ENCODE measurements around the gene PRPF39. TPM values are rescaled to one million over a fixed set of nuclear protein-coding genes. Genes with fewer than 3 reads are reported as not detected.

PRPF39 gene
- total RNA-seq, 1 experiment from 2014 or later: 32.3 TPM

DNA sequence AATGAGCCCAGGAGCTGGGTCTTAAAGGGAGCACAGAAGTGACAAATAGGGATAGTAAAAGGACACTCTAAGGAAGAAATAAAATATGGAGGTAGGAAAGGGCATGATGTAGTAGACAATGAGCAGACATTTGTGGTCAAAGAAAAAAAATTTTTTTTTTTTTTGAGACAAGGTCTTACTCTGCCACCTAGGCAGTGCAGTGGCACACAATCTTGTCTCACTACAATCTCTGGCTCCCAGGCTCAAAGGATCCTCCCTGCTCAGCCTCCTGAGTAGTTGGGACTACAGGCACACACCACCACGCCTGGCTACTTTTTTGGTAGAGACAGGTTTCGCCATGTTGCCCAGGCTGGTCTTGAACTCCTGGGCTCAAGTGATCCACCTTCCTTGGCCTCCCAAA lies 41.8 kb downstream of the PRPF39 start:
- no peaks in the 10 kb centered on the region for H3K4me1 Mint-ChIP-seq
- no peak overlapping the region for H3K27ac Mint-ChIP-seq
- TF ChIP-seq, protein P1, sequence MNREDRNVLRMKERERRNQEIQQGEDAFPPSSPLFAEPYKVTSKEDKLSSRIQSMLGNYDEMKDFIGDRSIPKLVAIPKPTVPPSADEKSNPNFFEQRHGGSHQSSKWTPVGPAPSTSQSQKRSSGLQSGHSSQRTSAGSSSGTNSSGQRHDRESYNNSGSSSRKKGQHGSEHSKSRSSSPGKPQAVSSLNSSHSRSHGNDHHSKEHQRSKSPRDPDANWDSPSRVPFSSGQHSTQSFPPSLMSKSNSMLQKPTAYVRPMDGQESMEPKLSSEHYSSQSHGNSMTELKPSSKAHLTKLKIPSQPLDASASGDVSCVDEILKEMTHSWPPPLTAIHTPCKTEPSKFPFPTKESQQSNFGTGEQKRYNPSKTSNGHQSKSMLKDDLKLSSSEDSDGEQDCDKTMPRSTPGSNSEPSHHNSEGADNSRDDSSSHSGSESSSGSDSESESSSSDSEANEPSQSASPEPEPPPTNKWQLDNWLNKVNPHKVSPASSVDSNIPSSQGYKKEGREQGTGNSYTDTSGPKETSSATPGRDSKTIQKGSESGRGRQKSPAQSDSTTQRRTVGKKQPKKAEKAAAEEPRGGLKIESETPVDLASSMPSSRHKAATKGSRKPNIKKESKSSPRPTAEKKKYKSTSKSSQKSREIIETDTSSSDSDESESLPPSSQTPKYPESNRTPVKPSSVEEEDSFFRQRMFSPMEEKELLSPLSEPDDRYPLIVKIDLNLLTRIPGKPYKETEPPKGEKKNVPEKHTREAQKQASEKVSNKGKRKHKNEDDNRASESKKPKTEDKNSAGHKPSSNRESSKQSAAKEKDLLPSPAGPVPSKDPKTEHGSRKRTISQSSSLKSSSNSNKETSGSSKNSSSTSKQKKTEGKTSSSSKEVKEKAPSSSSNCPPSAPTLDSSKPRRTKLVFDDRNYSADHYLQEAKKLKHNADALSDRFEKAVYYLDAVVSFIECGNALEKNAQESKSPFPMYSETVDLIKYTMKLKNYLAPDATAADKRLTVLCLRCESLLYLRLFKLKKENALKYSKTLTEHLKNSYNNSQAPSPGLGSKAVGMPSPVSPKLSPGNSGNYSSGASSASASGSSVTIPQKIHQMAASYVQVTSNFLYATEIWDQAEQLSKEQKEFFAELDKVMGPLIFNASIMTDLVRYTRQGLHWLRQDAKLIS (CRISPR knock-in tag; IDR thresholded peaks at IDR 0.05; ENCODE audit: borderline replicate concordance): no peak
- TF ChIP-seq FOXP1 (CRISPR knock-in tag; IDR thresholded peaks at IDR 0.05; ENCODE audit: borderline replicate concordance) (no peak), SMAD3 (CRISPR knock-in tag; IDR thresholded peaks at IDR 0.05; ENCODE audit: borderline replicate concordance) (no peak), ETV6 (CRISPR knock-in tag; IDR thresholded peaks at IDR 0.05) (no peak), TEAD1 (CRISPR knock-in tag; IDR thresholded peaks at IDR 0.05) (no peak), JAZF1 (CRISPR knock-in tag; IDR thresholded peaks at IDR 0.05) (no peak), NR3C1 (CRISPR knock-in tag; conservative IDR thresholded peaks at IDR 0.05; ENCODE audit: low read depth) (no peak), ZNF263 (CRISPR knock-in tag; IDR thresholded peaks at IDR 0.05; ENCODE audit: low read depth) (no peak), IRF2 (CRISPR knock-in tag; IDR thresholded peaks at IDR 0.05; ENCODE audit: borderline replicate concordance, low read depth) (no peak)
- TF ChIP-seq, protein P2, sequence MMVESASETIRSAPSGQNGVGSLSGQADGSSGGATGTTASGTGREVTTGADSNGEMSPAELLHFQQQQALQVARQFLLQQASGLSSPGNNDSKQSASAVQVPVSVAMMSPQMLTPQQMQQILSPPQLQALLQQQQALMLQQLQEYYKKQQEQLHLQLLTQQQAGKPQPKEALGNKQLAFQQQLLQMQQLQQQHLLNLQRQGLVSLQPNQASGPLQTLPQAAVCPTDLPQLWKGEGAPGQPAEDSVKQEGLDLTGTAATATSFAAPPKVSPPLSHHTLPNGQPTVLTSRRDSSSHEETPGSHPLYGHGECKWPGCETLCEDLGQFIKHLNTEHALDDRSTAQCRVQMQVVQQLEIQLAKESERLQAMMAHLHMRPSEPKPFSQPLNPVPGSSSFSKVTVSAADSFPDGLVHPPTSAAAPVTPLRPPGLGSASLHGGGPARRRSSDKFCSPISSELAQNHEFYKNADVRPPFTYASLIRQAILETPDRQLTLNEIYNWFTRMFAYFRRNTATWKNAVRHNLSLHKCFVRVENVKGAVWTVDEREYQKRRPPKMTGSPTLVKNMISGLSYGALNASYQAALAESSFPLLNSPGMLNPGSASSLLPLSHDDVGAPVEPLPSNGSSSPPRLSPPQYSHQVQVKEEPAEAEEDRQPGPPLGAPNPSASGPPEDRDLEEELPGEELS (CRISPR knock-in tag; IDR thresholded peaks at IDR 0.05): no peak
- TF ChIP-seq, protein P3, sequence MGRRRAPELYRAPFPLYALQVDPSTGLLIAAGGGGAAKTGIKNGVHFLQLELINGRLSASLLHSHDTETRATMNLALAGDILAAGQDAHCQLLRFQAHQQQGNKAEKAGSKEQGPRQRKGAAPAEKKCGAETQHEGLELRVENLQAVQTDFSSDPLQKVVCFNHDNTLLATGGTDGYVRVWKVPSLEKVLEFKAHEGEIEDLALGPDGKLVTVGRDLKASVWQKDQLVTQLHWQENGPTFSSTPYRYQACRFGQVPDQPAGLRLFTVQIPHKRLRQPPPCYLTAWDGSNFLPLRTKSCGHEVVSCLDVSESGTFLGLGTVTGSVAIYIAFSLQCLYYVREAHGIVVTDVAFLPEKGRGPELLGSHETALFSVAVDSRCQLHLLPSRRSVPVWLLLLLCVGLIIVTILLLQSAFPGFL (CRISPR knock-in tag; IDR thresholded peaks at IDR 0.05; ENCODE audit: borderline replicate concordance): no peak
- TF ChIP-seq, protein P4, sequence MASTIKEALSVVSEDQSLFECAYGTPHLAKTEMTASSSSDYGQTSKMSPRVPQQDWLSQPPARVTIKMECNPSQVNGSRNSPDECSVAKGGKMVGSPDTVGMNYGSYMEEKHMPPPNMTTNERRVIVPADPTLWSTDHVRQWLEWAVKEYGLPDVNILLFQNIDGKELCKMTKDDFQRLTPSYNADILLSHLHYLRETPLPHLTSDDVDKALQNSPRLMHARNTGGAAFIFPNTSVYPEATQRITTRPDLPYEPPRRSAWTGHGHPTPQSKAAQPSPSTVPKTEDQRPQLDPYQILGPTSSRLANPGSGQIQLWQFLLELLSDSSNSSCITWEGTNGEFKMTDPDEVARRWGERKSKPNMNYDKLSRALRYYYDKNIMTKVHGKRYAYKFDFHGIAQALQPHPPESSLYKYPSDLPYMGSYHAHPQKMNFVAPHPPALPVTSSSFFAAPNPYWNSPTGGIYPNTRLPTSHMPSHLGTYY (CRISPR knock-in tag; IDR thresholded peaks at IDR 0.05): no peak
- H3K36me3 Mint-ChIP-seq: peaks cover 48% of the 10 kb centered on the region
- no peaks in the 10 kb centered on the region for H3K9me3 Mint-ChIP-seq
- H3K4me3 Mint-ChIP-seq: no peak overlapping the region
- H3K27me3 Mint-ChIP-seq (ENCODE audit: low read depth): no peaks in the 10 kb centered on the region
- ChIA-PET POLR2A (no interaction called here), CTCF (no interaction called here)
- ATAC-seq (no peak), DNase-seq (ENCODE audit: low spot score) (no peak)

DNA sequence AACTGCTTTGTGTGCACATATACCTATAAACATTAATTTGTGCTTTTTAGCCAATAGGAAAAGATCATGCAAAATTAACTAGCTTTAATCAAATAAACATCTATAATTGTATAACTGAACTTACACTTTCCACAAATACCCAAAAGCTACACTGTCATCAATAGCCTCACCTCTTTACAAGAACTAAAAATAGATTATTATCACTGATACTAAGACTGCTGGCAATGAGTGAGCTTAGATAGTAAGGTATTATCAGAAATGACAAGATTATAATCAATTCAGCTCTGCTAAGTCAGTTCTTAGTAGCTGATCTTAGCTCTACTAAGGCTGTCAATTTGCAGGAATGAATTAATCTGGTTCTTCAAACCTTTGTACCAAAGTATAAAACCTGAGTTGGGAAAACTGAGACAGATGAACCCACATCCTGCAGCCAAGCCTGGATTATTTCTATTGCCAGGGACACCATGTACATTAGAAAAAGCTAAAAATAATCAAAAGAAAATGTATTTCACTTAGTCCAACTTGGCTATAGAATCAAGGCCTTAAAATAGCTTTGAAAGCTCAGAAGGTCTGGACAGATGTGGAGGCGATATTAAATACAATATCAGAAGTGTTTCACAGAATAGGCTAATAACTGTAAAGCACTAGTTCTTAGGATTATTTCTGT lies 45.2 kb downstream of the PRPF39 start:
- H3K4me3 Mint-ChIP-seq: no peak overlapping the region
- ChIA-PET CTCF (interaction anchor here (1.6 kb wide), 1 partner anchor 215 kb away, joined by 4 read pairs; no protein-coding TSS in a partner anchor), POLR2A (no interaction called here)
- peaks cover 6% of the 10 kb centered on the region for H3K4me1 Mint-ChIP-seq
- no peak overlapping the region for H3K27ac Mint-ChIP-seq
- peaks cover 24% of the 10 kb centered on the region for H3K36me3 Mint-ChIP-seq
- no peak for TF ChIP-seq PRRX2 (CRISPR knock-in tag; IDR thresholded peaks at IDR 0.05)
- TF ChIP-seq ZNF121 (CRISPR knock-in tag; IDR thresholded peaks at IDR 0.05): no peak
- no peak for TF ChIP-seq NFATC4 (CRISPR knock-in tag; IDR thresholded peaks at IDR 0.05)
- no peak for TF ChIP-seq HMGA2 (CRISPR knock-in tag; IDR thresholded peaks at IDR 0.05)
- ATAC-seq (no peak), DNase-seq (ENCODE audit: low spot score) (no peak)
- H3K27me3 Mint-ChIP-seq (ENCODE audit: low read depth): no peaks in the 10 kb centered on the region
- H3K9me3 Mint-ChIP-seq: no peaks in the 10 kb centered on the region
